Islet precursor cell (in vitro differentiated cells): ENCODE results near the gene ITPR1.

ENCODE experiments used
- DNase-seq: peaks from one replicate; pipeline ENCODE4 v3.0.0-alpha.2; 2018

The ITPR1 gene

DNA sequence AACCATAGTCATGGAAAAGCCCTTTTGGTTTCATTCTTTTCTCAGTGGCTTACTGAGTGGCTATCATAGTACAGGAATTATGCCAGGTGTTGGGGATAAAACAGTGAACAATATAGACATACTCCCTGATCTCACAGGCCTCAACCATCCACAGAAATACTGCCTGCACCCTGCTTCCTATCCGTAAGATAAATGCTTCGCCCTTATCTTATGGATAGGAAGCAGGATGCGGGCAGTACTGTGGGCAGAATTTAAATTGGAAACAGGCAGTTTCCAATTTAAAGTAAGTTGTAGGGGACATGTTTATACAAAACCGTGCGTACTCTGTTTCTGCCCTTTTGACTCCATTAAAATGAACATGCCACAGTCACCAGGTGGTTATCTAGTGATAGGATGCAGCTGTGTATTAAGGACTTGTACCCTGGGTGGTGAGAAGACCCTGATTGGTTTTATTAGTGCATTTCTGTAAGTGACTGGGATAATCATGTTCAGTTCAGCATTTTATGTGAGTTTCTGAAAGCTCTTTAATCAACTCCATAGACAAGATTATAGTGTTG, 344.3 kb downstream of the ITPR1 start:
- no peak for DNase-seq

GRCh38 chr3:4838621-4839022, 345.5 kb downstream of the ITPR1 start:
- DNase-seq = no peak

DNA sequence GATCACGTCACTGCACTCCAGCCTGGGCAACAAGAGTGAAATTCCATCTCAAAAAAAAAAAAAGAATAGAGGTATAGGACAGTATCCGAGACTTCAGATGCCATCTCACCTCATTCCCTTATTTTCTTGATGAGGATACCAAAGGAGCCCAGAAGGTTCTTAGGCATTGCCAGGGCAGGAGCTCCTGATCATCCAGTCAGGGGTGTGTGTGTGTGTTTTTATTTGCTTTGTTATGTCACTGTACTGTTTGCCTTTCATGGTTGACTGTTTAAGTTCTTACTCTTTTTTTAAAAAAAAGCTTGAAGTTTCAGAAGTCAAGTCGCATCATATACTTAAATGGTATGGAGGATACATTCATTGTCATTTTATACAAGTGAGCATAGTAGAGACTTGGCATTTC, 346.1 kb downstream of the ITPR1 start:
- no peak for DNase-seq

- DNase-seq = peak; percentile 80
Observed at GRCh38 chr3:4841225-4841624, 348.1 kb downstream of the ITPR1 start.

DNA sequence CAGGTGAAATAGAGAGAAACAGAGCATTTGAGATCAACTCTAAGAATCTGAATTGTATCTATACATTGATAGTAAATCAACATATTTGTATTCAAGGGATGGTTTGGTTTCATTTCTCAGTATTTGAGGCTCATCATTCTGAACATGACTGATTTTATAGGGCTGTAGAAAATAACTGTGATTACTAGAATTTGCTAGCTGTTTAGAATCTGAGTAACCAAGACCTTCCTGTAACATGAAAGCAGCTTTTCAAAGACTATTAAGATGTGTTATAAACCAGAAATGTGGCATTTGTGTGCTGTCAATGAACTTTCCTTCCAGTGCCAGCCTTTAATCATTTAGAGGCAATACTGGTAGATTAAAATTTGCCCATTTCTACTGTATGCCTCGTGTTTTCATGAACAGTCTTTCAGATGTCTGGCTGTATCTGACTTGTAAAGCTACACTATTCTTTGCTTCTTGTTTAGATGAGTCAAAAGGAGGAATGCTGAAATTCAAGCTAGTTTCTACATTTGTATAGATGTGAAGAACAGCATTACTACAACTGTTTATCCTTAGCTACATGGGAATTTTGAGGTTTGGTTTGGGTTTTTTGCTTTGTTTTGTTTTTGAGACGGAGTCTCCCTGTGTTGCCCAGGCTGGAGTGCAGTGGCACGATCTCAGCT, 348.8 kb downstream of the ITPR1 start:
- no peak for DNase-seq

DNA sequence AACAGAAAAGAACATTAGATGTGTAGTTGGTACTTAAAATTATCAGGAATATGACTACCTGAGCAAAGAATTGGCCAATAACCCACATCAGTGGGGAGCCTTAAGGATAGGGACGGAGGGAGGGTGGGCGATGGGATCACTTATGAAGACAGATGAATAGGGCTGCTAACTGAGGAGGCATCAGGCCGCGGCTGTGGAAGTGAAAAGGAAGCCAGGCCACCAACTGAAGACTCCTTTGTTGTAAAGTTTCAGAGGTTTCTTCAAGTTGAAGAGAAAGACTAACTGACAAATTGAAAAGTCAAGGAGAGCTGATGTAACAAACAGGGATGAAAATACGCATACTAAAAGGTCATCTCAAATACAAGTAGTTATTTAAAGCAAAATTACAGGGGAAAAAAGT, 350.5 kb downstream of the ITPR1 start:
- DNase-seq = no peak

DNA sequence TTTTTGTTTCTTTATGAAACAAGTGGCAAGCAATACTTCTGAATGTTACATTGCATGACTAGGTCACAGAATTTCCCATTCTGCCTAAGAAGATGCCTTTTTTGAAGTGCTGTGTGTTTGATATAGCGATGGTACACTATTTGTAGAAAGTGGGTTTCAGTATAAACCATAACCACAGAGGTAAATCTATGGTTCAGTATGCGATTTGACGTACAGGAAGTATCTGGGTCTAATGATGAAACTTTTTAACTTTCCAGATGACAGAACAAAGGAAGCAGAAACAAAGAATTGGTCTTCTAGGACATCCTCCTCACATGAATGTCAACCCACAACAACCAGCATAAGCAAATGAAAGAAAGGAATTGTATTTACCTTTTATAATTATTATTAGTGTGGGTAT, 352.7 kb downstream of the ITPR1 start:
- DNase-seq = no peak

DNA sequence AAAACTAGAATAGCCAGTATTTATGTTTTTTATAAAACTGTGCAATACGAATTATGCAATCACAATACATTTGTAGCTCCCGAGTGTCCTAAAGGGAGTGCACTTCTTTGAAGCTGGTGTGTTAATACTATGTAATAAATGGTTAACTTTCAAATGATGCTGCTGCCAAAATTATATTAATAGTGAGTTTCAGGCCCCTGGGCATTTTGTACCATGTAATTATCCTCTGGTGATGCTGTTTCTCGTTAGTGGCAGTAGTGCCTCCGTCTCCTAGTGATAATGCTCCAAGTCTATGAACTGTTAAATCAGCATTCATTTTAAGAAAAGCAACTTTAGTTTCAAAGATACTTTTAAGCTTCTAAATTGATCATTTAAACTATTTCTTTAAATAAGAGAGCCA, 353.4 kb downstream of the ITPR1 start:
- DNase-seq = no peak

DNA sequence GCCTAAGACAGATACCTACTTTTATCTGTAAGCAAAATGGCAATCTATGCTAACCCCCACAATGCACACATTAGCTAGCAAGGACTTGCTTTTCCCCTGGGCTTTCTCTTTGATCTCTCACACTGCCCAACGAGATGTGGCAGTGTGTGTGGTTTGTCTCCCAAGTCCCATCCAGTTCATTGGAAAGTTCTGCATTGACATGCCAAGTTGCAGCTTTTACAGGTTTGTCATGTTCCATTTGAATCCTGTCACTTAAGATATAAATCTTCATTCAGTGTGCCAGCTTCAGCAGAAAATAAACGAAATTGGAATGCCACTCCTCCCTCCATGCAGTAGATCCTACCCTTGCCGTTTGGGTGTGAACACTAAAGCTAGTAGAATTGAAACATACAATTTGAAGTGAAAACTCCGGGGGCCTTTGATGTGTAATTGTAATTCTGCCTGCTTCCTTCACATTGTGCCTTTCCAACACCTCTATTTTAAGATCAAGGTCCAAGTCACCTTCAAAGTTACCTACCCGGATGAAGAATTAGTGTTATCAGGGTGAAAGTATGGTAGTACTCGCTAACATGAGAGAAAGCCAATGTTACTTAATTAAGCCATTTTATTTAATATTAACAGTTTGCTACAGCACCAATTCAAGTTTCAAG, 355.2 kb downstream of the ITPR1 start:
- peak; percentile 68 for DNase-seq

DNA sequence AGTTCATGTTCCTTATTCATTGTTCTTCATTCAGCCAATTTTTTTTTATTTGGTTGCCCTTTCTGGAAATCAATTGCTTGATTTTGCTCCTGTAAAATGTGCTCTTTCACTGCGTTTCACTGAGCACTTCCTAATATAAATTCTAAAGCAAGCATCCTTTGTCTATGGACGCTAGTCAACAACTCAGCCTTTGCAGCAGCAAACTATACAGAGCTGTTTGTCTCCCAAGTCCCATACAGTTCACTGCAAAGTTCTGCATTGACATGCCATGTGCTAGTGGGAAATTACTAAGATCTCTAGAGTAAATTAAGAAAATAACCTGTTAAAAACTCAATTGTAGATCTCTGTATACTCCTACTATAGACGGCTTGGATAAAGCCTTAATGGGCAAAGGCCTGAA, 356.0 kb downstream of the ITPR1 start:
- no peak for DNase-seq

DNA sequence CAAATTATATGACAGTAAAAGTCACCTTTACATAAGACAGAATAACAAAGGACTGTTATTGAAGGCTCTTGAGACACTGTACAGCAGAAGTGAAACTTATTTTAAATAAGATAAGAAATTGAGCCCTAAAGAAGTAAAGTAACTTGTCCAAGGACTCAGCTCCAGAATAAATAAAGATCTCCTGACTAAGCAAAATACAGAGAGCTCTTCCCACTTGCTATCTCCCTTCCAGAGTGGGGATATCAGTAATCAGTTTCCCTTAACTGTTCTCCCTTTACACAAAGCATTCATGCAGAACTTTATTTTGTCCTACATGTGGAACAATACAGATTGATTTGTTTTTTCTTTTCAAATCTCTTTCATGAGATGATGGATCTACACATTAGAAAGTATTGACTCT, 356.6 kb downstream of the ITPR1 start:
- no peak for DNase-seq

GRCh38 chr3:4850211-4850927, 357.2 kb downstream of the ITPR1 start:
- DNase-seq = no peak

- DNase-seq = no peak
Observed at GRCh38 chr3:4850928-4851265, 357.7 kb downstream of the ITPR1 start.

- DNase-seq = peak; percentile 79
Observed at GRCh38 chr3:4852780-4853748, 359.9 kb downstream of the ITPR1 start.

- DNase-seq = no peak
Observed at GRCh38 chr3:4853749-4854140, 360.6 kb downstream of the ITPR1 start.

- DNase-seq = no peak
Observed at GRCh38 chr3:4855676-4856075, 362.5 kb downstream of the ITPR1 start.

GRCh38 chr3:4856136-4856535, 363.0 kb downstream of the ITPR1 start:
- no peak for DNase-seq

- DNase-seq = no peak
Observed at GRCh38 chr3:4856564-4856963, 363.4 kb downstream of the ITPR1 start.

DNA sequence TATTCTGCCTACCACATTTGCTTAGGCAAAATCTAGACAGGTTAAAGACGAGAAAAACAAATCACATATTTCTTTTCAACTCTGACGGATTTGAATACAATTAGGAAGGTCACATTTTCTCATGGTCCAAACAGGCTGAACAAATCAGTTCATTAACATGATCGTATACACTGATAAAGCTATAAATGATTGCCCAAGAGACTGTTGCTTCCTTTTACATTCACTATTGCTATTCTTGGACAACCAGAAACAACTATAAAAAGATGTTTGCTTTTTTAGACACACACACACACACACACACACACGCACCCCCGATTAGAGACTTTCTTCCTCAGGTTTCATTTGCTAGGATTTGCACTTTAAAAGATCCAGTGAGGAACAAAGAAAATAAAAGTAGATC, 363.8 kb downstream of the ITPR1 start:
- DNase-seq = no peak

DNA sequence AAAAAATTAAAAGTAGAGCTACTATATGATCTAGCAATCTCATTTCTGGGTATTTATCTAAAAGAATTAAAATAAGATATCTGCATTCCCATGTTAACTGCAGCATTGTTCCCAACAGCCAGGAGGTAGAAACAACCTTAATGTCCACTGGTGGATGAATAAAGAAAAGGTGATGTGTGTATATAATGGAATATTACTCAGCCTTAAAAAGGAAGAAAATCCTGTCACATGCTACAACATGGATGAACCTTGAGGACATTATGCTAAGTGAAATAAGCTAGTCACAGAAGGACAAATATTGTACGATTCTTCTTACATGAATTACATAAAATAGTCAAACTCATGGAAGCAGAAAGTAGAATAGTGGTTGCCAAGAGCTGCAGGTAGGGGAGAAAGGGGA, 366.6 kb downstream of the ITPR1 start:
- DNase-seq = no peak

GRCh38 chr3:4862973-4863372, 369.8 kb downstream of the ITPR1 start:
- no peak for DNase-seq

DNA sequence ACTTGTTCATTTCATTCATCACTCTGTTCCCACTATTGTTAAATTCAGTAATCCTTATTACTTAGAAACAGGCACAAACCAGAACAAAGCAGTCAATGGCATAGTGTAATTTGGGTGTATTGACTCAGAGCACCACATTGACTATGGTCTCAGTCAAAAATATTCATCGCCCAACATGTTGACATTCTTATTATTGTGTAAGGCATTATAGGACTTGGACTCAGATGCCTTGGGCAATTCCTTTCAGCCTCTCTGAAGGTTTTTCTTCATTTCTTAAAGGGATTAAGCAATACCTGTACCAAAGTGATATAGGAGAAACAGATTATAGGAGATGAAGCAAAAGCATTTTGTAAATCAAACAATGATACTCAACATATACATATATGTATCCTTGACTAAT, 371.4 kb downstream of the ITPR1 start:
- no peak for DNase-seq

- DNase-seq = no peak
Observed at GRCh38 chr3:4865714-4866113, 372.6 kb downstream of the ITPR1 start.
